Measurements from ENCODE around the gene FOXP2.
"Not testable (repeated sequence)": the region's sequence is repeated elsewhere in the genome, so short reads cannot be mapped to it uniquely, and the experiment has no call there.

Gene FOXP2

GRCh38 chr7:114504586-114504985 is 90.0 kb downstream of the FOXP2 start:
- no peak for DNase-seq

- no peak for DNase-seq
These were observed 92.8 kb downstream of the FOXP2 start for GRCh38 chr7:114507381-114507780.

GRCh38 chr7:114508086-114508485 is 93.5 kb downstream of the FOXP2 start:
- no peak for DNase-seq

- DNase-seq: not testable (repeated sequence)
These were observed 96.2 kb downstream of the FOXP2 start for GRCh38 chr7:114510824-114511223.

GRCh38 chr7:114519240-114519639 is 104.6 kb downstream of the FOXP2 start:
- no peak for DNase-seq

GRCh38 chr7:114522081-114522480 is 107.5 kb downstream of the FOXP2 start:
- DNase-seq: no peak

GRCh38 chr7:114527589-114527988 is 113.0 kb downstream of the FOXP2 start:
- DNase-seq: no peak

- no peak for DNase-seq
These were observed 115.5 kb downstream of the FOXP2 start for GRCh38 chr7:114530057-114530611.

- DNase-seq: no peak
These were observed 116.7 kb downstream of the FOXP2 start for GRCh38 chr7:114531326-114531725.

- DNase-seq: no peak
These were observed 118.5 kb downstream of the FOXP2 start for GRCh38 chr7:114533131-114533530.

- no peak for DNase-seq
These were observed 120.3 kb downstream of the FOXP2 start for GRCh38 chr7:114534953-114535352.

GRCh38 chr7:114539575-114539974 is 125.0 kb downstream of the FOXP2 start:
- no peak for DNase-seq

GRCh38 chr7:114540291-114540690 is 125.7 kb downstream of the FOXP2 start:
- DNase-seq: no peak

GRCh38 chr7:114547346-114547745 is 132.7 kb downstream of the FOXP2 start:
- not testable (repeated sequence) for DNase-seq

- no peak for DNase-seq
These were observed 133.7 kb downstream of the FOXP2 start for GRCh38 chr7:114548081-114548980.

- peak; percentile 93 for DNase-seq
These were observed 140.3 kb downstream of the FOXP2 start for GRCh38 chr7:114554781-114555537.

- DNase-seq: no peak
These were observed 152.8 kb downstream of the FOXP2 start for GRCh38 chr7:114567416-114567815.

- no peak for DNase-seq
These were observed 154.6 kb downstream of the FOXP2 start for GRCh38 chr7:114569220-114569619.

- no peak for DNase-seq
These were observed 159.8 kb downstream of the FOXP2 start for GRCh38 chr7:114574384-114574783.

GRCh38 chr7:114575098-114575497 is 160.5 kb downstream of the FOXP2 start:
- no peak for DNase-seq

GRCh38 chr7:114580963-114581362 is 166.3 kb downstream of the FOXP2 start:
- not testable (repeated sequence) for DNase-seq

GRCh38 chr7:114588506-114588905 is 173.9 kb downstream of the FOXP2 start:
- DNase-seq: no peak

- no peak for DNase-seq
These were observed 174.8 kb downstream of the FOXP2 start for GRCh38 chr7:114589436-114589835.

- no peak for DNase-seq
These were observed 175.7 kb downstream of the FOXP2 start for GRCh38 chr7:114590298-114590697.
